MM.1S (cell line): ENCODE measurements around the gene GMCL2.

Experiments used
- DNase-seq: peaks from one replicate; pipeline ENCODE4 v3.0.0-alpha.2; 2015
- H2AFZ ChIP-seq: fragments of 300-600 bp; sonication (generic); 2 replicates; pipeline ENCODE4 v1.6.0; 2016; ENCODE audit warnings: antibody characterized with exemption, low read length
- H3F3A ChIP-seq: fragments of 300-600 bp; sonication (generic); 2 replicates; pipeline ENCODE4 v1.6.1; 2016; ENCODE audit warnings: mild to moderate bottlenecking, antibody characterized with exemption, low read length, moderate library complexity, mixed read lengths; ENCODE audit not compliant: insufficient read depth
- H3K27ac ChIP-seq: fragments of 300-600 bp; sonication (generic); 2 replicates; pipeline ENCODE4 v1.5.1; 2016; ENCODE audit warnings: mild to moderate bottlenecking, low read length
- H3K27me3 ChIP-seq: fragments of 300-600 bp; sonication (generic); replicated peaks from 2 replicates; pipeline ENCODE4 v1.6.0; 2016; ENCODE audit warnings: low read length; ENCODE audit not compliant: insufficient read depth
- H3K36me3 ChIP-seq: fragments of 300-600 bp; sonication (generic); replicated peaks from 2 replicates; pipeline ENCODE4 v1.6.1; 2016; ENCODE audit warnings: mild to moderate bottlenecking, low read length, mixed read lengths; ENCODE audit not compliant: insufficient read depth
- H3K4me1 ChIP-seq: fragments of 300-600 bp; sonication (generic); 2 replicates; pipeline ENCODE4 v1.6.1; 2016; ENCODE audit warnings: low read length, mixed read lengths
- H3K4me2 ChIP-seq: fragments of 300-600 bp; sonication (generic); 2 replicates; pipeline ENCODE4 v1.6.0; 2016; ENCODE audit warnings: low read depth, low read length
- H3K4me3 ChIP-seq: fragments of 300-600 bp; sonication (generic); 2 replicates; pipeline ENCODE4 v1.5.1; 2016; ENCODE audit warnings: low read length, mixed read lengths
- H3K79me2 ChIP-seq: fragments of 300-600 bp; sonication (generic); 2 replicates; pipeline ENCODE4 v1.6.1; 2016; ENCODE audit warnings: mixed run types, low read length, mixed read lengths
- H3K9ac ChIP-seq: fragments of 300-600 bp; sonication (generic); 2 replicates; pipeline ENCODE4 v1.6.1; 2016; ENCODE audit warnings: low read length, mixed read lengths
- H3K9me2 ChIP-seq: fragments of 300-600 bp; sonication (generic); replicated peaks from 2 replicates; pipeline ENCODE4 v1.6.1; 2016; ENCODE audit warnings: mild to moderate bottlenecking, low read length, mixed read lengths; ENCODE audit not compliant: insufficient read depth
- H3K9me3 ChIP-seq: fragments of 300-600 bp; sonication (generic); replicated peaks from 2 replicates; pipeline ENCODE4 v1.6.1; 2016; ENCODE audit warnings: mild to moderate bottlenecking, low read length, mixed read lengths; ENCODE audit not compliant: insufficient read depth
- H4K20me1 ChIP-seq: fragments of 300-600 bp; sonication (generic); 2 replicates; pipeline ENCODE4 v1.6.1; 2016; ENCODE audit warnings: mild to moderate bottlenecking, low read length, moderate library complexity, mixed read lengths; ENCODE audit not compliant: insufficient read depth
- CTCF ChIP-seq: fragments of 300-600 bp; sonication (generic); IDR thresholded peaks from 2 replicates; pipeline ENCODE4 v1.5.1; 2016; ENCODE audit warnings: antibody characterized with exemption, low read length, mixed read lengths
- EZH2 ChIP-seq: fragments of 300-600 bp; sonication (generic); optimal IDR thresholded peaks from 2 replicates; pipeline ENCODE3; 2017; ENCODE audit warnings: low read depth, mild to moderate bottlenecking, antibody characterized with exemption, low read length, mixed read lengths
- EZH2phosphoT487 ChIP-seq: fragments of 300-600 bp; sonication (generic); IDR thresholded peaks from 2 replicates; pipeline ENCODE4 v1.6.1; 2018; ENCODE audit warnings: antibody characterized with exemption, low read length

The GMCL2 gene

GRCh38 chr5:178203670-178204181 is 16.6 kb upstream of the GMCL2 start:
- Histone ChIP-seq H3K27ac (no peak overlapping the region), H3K27me3 (no peaks in the 10 kb centered on the region), H3K4me2 (peak overlapping the region; percentile 98), H3K9me2 (no peaks in the 10 kb centered on the region), H3K4me1 (peaks cover 13% of the 10 kb centered on the region), H3F3A (peaks cover 21% of the 10 kb centered on the region), H4K20me1 (peaks cover 35% of the 10 kb centered on the region), H3K79me2 (peaks cover 46% of the 10 kb centered on the region), H3K9ac (peak overlapping the region; percentile 89), H2AFZ (peak overlapping the region; percentile 97), H3K4me3 (peak overlapping the region; percentile 89), H3K36me3 (peaks cover 27% of the 10 kb centered on the region), H3K9me3 (no peaks in the 10 kb centered on the region)
- TF ChIP-seq EZH2 (no peak), CTCF (no peak), EZH2phosphoT487 (no peak)
- peak; percentile 23 for DNase-seq

GRCh38 chr5:178202541-178202940 is 15.4 kb upstream of the GMCL2 start:
- Histone ChIP-seq H3K27ac (no peak overlapping the region), H3K27me3 (no peaks in the 10 kb centered on the region), H3K79me2 (peaks cover 34% of the 10 kb centered on the region), H3K9me2 (no peaks in the 10 kb centered on the region), H3K36me3 (peaks cover 19% of the 10 kb centered on the region), H3K4me1 (peaks cover 10% of the 10 kb centered on the region), H3K9me3 (no peaks in the 10 kb centered on the region), H3K9ac (no peak overlapping the region), H3K4me2 (no peak overlapping the region), H3F3A (peaks cover 19% of the 10 kb centered on the region), H2AFZ (no peak overlapping the region), H4K20me1 (peaks cover 23% of the 10 kb centered on the region), H3K4me3 (no peak overlapping the region)
- DNase-seq = no peak
- TF ChIP-seq CTCF = no peak
- no peak for TF ChIP-seq EZH2phosphoT487
- no peak for TF ChIP-seq EZH2

GRCh38 chr5:178201927-178202235 is 14.7 kb upstream of the GMCL2 start:
- no peak for DNase-seq
- Histone ChIP-seq H2AFZ (no peak overlapping the region), H3K4me2 (no peak overlapping the region), H3K36me3 (peaks cover 13% of the 10 kb centered on the region), H3K27me3 (no peaks in the 10 kb centered on the region), H3F3A (peaks cover 13% of the 10 kb centered on the region), H3K9me2 (no peaks in the 10 kb centered on the region), H3K4me3 (no peak overlapping the region), H3K79me2 (peaks cover 28% of the 10 kb centered on the region), H3K9ac (no peak overlapping the region), H3K9me3 (no peaks in the 10 kb centered on the region), H4K20me1 (peaks cover 16% of the 10 kb centered on the region), H3K4me1 (peaks cover 10% of the 10 kb centered on the region), H3K27ac (no peak overlapping the region)
- TF ChIP-seq EZH2 (no peak), CTCF (no peak), EZH2phosphoT487 (no peak)
